Measurements from ENCODE around the gene DCP1B.

Gene DCP1B

GRCh38 chr12:1934831-1935230 is 69.4 kb downstream of the DCP1B start:
- no peak for DNase-seq (ENCODE audit: low spot score)

DNA sequence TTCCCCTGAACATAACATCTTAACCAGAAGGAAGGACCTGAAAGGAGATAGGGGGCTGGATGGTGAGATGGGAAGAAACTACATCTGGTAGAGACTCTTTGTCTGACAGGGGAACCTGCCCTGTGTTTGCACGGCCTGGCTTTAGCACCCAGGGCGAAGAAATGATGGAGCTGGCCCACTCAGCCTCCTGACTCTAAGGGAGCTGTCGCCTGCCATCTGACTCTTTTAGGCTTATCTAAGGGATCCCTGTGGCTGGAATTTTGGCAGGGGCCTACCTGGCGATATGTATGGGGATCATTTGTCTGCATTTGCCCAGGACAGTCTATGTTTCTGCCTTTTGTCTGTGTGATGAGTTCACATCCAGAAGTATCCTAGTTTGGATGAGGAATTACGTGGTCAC is 70.2 kb downstream of the DCP1B start:
- DNase-seq (ENCODE audit: low spot score), result no peak

DNA sequence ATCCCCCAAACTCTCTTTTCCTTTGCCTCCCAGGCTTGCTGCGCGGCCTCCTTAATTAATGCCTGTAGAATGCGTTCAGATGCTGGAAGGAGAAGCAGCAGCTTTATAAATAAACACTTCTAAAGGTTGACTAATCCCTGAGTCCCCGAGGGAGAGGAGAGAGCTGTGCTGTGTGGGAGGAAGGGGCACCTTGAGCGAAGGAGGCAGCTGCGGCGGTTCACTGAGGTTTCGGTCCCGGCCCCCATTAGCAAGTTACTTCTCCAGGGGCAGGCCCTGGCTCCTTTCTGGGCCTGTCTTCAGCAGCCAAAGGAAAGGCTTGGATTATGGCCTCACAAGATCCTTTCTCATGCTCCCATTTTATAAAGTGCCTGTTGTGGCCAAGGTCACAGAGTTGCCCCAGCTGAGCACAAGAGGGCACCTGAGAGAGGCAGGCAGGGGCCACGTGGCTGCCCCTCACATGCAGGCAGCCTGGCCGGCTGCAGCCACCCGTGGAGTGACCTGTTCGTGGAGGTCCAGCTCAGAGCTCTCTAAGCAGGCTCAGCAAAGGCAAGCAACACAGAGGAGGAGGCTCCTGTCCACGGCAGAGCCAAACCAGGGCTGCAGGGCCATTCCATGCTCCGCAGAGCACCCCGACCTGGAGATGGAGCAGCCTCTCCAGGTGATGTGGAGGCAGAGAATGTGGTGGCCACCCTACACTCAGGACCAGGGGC is 70.8 kb downstream of the DCP1B start:
- no peak for DNase-seq (ENCODE audit: low spot score)

- peak; percentile 79 for DNase-seq (ENCODE audit: low spot score)
These were observed 71.9 kb downstream of the DCP1B start for GRCh38 chr12:1932264-1932777.

- no peak for DNase-seq (ENCODE audit: low spot score)
These were observed 72.6 kb downstream of the DCP1B start for GRCh38 chr12:1931642-1932041.

DNA sequence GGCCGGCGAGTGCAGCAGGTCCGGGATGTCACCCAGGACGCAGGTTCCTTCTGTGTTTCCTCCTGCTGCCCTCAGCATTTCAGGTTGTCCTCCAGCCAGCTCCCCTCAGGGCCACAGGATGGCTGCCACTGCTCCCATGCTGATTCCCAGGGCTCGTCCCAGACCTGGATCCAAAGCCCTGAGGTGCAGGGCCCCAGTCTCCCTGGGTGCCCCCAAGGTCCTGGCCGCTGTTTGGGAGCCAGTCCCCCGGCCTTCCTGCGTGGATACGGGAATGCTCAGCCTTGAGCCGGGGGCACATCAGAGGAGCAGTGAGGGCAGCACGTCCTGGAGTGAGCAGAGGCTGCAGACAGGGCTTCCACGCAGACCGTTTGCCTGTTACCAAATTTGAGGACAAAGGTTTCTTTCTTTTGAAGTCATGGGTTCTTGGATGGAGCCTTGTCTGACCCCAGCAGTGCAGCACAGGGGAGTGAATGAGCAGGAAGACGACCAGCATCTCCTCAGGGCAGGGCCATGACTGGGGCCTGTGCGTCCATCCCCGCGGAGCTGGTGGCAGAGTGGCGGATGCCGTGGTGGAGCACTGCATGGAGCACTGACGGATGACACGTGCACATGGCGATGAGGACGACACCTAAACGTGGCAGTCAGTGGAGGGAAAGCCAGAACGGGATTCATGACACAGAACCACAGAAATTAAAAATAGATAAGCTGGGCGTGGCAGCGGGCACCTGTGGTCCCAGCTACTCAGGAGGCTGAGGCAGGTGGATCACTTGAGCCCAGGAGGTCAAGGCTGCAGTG is 73.3 kb downstream of the DCP1B start:
- no peak for DNase-seq (ENCODE audit: low spot score)

DNA sequence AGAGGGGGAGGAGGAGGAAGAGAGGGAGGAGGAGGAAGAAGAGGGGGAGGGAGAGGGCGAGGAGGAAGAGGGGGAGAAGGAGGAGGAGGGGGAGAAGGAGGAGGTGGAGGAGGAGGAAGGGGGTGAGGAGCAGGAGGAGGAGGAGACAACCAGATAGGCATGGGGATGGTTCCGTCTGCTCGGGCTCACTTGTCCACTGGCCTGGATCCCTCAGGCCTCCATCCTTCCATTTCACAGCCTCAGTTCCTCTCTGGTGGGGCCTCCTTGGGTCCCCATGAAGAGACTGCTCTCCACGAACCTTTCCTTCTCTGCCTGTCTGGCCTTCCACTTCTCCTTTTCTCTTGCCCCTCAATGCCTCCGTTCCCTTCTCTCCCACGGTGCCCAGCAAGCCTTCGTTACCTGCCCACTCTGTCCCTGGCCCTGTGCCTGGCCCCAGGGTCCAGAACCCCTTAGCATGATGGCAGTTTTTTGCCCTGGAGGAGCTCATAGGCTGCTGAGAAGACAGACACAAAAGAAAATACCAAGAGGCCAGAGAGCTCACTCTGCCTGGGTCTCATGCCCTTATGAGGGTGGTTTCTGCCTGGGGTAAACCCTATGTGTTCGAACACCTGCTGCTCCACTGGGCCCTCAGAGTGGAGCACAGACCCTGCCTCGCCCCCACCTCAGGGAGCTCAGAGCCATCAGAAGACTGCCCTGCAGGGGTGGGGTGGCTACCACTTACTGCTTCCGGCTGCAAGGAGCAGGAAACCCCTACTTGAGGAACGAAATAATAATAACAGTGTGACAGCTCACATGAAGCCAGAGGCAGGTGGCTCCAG is 74.1 kb downstream of the DCP1B start:
- DNase-seq (ENCODE audit: low spot score), result no peak

DNA sequence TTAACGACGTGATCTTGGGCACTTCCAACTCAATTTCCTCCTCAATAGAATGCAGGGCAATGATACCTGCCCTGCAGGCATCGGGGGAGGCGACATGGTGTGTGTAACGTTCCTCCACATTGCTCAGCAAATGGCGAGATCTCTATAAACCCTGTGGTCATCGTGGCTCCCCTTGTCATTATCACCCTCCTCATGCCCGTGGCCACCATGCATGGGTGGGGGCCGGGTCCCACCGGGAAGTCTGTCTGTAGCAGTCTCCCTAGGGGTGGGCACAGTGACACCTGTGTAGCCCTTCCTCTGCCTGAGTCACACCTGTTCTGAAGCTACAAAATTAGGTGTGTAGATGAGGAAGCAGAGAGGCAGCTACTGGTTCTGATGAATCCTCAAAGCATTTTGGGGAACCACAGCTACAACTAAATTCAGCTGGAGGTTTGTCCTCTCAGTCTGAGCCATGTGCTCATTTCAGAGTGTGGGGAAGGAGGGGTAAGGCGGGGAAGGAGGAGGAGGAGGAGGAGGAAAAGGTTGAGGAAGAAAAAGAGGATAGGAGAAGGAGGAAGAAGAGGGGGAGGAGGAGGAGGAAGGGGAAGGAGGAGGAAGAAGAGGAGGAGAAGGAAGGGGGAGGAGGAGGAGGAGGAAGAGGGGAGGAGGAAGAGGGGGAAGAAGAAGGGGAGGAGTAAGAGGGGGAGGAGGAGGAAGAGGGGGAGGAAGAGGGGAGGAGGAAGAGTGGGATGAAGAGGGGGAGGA is 74.8 kb downstream of the DCP1B start:
- no peak for DNase-seq (ENCODE audit: low spot score)

DNA sequence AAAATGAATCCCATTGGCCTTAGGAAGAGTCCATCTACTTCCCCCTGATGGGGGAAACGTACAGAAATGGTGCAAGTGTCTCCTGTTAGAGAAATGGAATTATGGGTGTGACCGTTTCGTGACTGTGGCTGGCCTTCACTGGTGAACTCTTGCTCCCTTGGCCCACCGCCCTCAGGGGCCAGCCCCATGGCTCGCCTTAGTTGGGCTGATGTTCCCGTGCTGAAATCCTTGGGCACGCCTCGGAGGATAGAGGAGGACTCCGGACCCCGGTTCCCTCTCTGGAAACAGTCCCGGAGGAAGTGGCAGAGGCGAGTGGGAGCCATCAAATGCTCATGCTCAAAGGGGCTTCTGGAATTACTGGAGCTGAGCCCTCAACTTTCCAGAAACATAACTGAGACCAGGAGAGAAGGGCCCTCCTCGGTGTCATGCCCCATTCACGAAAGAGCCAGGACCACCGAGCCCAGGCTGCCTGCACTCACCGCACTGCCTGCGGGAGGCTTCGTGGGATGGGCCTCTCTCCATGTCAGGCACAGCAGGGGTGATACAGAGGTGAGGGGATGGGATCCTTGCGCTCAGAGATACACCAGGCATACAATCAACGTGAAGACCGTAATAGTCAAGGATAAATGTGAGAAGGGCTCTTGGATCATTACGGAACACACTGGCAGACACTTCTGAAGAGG is 75.7 kb downstream of the DCP1B start:
- DNase-seq (ENCODE audit: low spot score), result no peak

- no peak for DNase-seq (ENCODE audit: low spot score)
These were observed 76.4 kb downstream of the DCP1B start for GRCh38 chr12:1927751-1928351.

- no peak for DNase-seq (ENCODE audit: low spot score)
These were observed 77.1 kb downstream of the DCP1B start for GRCh38 chr12:1927051-1927680.

GRCh38 chr12:1926251-1926657 is 78.0 kb downstream of the DCP1B start:
- DNase-seq (ENCODE audit: low spot score), result no peak

GRCh38 chr12:1925684-1926006 is 78.6 kb downstream of the DCP1B start:
- no peak for DNase-seq (ENCODE audit: low spot score)

DNA sequence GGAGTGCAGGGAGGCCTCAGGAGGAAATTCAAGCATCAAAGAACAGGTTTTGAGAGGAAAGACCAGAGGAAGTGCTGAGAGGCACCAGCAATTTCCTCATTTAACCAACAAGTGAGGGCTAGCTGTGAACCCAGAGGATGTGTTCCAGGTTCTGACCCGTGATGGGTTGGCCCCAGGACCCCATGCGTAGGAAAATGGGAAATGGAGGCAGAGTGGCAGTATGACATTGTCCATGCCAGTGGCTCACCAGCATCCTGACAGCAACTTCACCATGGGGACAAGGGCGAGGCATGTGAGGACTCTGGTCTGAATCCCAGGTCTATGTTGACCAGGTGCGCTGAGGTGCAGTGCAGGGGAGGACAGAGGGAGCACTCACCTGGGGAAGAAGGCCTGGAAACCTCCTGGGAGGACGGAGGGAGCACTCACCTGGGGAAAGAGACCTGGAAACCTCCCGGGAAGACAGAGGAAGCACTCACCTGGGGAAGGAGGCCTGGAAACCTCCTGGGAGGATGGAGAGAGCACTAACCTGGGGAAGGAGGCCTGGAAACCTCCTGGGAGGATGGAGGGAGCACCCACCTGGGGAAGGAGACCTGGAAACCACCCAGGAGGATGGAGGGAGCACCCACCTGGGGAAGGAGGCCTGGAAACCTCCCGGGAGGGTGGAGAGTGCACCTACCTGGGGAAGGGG is 79.1 kb downstream of the DCP1B start:
- no peak for DNase-seq (ENCODE audit: low spot score)

DNA sequence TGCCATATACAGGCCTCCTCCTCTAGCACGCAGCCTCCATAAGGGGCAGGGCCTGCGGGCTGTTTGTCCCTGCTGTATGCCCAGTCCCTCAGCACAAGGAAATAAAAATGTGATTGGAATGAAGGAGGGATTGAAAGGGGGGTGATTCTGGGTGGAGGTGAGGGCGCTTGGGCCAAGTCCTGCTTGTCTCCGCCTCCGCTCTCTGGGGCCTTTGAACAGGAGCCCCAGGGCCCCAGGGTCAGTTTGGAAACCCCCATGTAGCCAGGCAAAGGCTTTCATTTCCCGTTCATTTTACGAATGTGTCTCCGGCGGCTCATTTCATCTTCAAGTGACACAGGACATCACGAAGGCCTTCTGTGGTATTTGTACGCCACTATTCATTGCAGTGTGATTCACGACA is 81.3 kb downstream of the DCP1B start:
- DNase-seq (ENCODE audit: low spot score), result no peak

DNA sequence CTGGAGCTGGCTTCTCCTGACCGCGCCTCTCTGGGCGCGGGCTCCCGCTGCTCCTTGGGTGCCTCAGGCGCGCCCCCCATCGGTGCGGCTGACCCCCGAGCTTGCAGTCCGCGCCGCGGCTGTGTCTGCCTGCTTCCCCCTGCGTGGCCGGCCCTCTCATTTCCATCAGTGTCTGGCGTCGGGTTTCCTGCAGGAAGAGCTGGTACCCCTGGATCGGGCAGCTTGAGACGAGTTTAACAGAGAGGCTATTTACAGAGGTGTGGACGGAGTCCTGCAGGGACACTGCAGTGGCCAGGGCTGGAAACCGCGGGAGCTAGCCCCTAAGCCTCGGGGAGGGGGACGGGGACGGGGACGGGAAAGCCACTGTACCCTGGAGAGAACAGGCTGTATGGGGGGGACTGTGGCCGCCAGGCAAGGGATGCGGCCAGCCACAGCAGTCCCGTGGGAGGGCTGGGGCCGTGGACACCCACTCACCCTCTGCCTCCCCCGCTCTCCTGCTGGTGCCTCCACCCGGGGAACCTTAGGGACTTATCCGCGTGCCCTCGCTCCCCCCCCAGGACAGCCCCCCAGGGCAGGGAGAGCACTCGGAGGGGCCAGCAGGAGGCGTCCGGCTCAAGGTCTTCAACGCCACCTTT is 82.1 kb downstream of the DCP1B start:
- no peak for DNase-seq (ENCODE audit: low spot score)

DNA sequence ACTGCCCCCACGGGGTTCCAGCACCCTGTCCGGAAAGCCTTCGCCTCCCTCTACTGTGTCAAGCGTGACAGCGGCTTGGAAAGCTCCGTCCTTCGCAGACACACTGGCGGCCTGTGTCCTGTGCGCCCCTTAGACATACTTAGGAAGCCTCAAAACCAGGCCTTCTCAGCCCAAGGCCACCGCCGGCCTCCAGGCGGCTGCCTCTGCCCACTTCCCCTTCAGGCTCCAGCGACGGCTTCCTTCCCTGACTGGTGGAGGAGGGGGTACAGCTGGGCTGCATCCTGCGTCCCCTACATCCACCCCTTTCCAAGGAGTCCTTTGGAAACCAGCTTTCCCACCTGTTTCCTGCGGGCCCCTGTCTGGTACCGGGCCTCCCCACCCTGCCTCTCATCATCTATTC is 83.3 kb downstream of the DCP1B start:
- DNase-seq (ENCODE audit: low spot score), result no peak

- no peak for DNase-seq (ENCODE audit: low spot score)
These were observed 83.8 kb downstream of the DCP1B start for GRCh38 chr12:1920436-1920835.

GRCh38 chr12:1919763-1920162 is 84.5 kb downstream of the DCP1B start:
- DNase-seq (ENCODE audit: low spot score), result no peak

Data from globus pallidus (tissue), 1 donor.